SK-N-MC (cell line): ENCODE data around the gene PCDHA2.

Source experiments
- DNase-seq: peaks from one replicate; pipeline ENCODE4 v3.0.0-alpha.2; 2011; ENCODE audit warnings: low read depth, low spot score
- H3K27ac ChIP-seq: fragments of 200-600 bp; sonication (generic); 2 replicates; pipeline ENCODE4 v1.5.1; 2016; ENCODE audit warnings: mixed run types
- H3K36me3 ChIP-seq: fragments of 200-600 bp; sonication (generic); 2 replicates; pipeline ENCODE4 v1.6.1; 2017; ENCODE audit warnings: antibody characterized with exemption, low read length, mixed read lengths; ENCODE audit not compliant: insufficient read depth
- H3K4me3 ChIP-seq: fragments of 200-600 bp; sonication (generic); 2 replicates; pipeline ENCODE4 v1.5.1; 2016
- H3K9ac ChIP-seq: fragments of 200-600 bp; sonication (generic); 2 replicates; pipeline ENCODE4 v1.8.0; 2017; ENCODE audit warnings: mixed run types, mixed read lengths; ENCODE audit not compliant: insufficient read length
- H3K9me3 ChIP-seq: fragments of 200-600 bp; sonication (generic); 2 replicates; pipeline ENCODE4 v1.6.1; 2017; ENCODE audit warnings: low read depth, mild to moderate bottlenecking, antibody characterized with exemption, low read length, moderate library complexity, mixed read lengths
- POLR2AphosphoS5 ChIP-seq: IDR thresholded peaks from 2 replicates; pipeline ENCODE4 v1.6.1; 2012; ENCODE audit warnings: mild to moderate bottlenecking, low read depth, low read length, borderline replicate concordance

Gene PCDHA2

GRCh38 chr5:140842798-140843733, 48.4 kb downstream of the PCDHA2 start:
- Histone ChIP-seq H3K27ac (no peak overlapping the region), H3K4me3 (no peak overlapping the region), H3K9ac (no peak overlapping the region), H3K36me3 (no peaks in the 10 kb centered on the region), H3K9me3 (no peaks in the 10 kb centered on the region)
- DNase-seq: no peak
- no peak for TF ChIP-seq POLR2AphosphoS5
